ENCODE measurements around the gene SYN1. TPM values are rescaled to one million over a fixed set of nuclear protein-coding genes. Genes with fewer than 3 reads are reported as not detected.

The SYN1 gene
- total RNA-seq, 2 donors from 2014 or later, result 6.4 to 7.0 TPM

DNA sequence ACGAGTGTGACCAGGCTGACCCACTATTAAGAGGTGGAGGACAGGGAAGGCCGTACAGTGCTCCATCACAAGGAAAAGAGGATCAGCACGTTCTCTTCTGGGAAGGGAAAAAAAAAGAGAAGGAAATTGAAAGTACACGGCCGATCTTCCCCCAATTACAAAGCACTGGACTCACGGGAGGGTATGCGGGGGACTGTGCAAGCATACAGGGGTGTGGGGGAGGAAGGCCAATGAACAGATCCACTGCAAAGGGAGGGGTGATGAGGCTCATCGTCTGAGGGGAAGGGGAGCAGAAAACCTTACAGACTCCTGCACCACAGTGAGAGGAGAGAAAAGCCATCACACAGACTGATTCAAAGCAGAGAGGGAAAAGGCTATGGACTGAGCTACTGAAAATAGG is 29.6 kb upstream of the SYN1 start:
- Histone ChIP-seq H3K4me3 (peak overlapping the region in 1 of 2 donors; percentile 70), H3K36me3 (peaks cover 7% of the 10 kb centered on the region), H3K27ac (no peak overlapping the region), H3K9me3 (no peaks in the 10 kb centered on the region), H3K4me1 (peaks cover 0 to 8% of the 10 kb centered on the region in 2 donors), H3K27me3 (no peaks in the 10 kb centered on the region)
- no peak for DNase-seq (ENCODE audit: low spot score)
- TF ChIP-seq CTCF (IDR thresholded peaks at IDR 0.05), result no peak

GRCh38 chrX:47648376-47648775 is 28.7 kb upstream of the SYN1 start:
- Histone ChIP-seq H3K27ac (no peak overlapping the region), H3K4me1 (peaks cover 0 to 8% of the 10 kb centered on the region in 2 donors), H3K4me3 (no peak overlapping the region), H3K9me3 (no peaks in the 10 kb centered on the region), H3K27me3 (no peaks in the 10 kb centered on the region), H3K36me3 (no peaks in the 10 kb centered on the region)
- no peak for DNase-seq (ENCODE audit: low spot score)
- no peak for TF ChIP-seq CTCF (IDR thresholded peaks at IDR 0.05)

DNA sequence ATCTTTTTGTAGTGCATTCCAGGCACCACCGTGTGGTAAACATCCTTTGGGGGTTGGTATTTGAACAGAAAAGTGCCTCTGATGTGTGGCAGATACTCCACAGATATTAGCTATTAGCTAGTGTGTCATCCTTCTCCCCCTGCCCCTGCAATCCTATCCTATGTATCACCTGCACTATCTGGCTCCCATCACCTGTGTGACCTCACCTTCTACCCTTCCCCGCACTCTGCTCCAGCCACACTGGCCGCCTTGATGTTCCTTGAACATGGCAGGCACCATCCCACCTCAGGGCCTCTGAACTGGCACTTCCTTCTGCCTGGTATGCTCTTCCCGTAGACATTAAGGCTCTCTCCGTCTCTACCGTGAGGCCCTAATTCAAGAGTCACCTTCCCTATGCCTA is 27.0 kb upstream of the SYN1 start:
- Histone ChIP-seq H3K36me3 (no peaks in the 10 kb centered on the region), H3K9me3 (no peaks in the 10 kb centered on the region), H3K4me1 (peaks cover 0 to 7% of the 10 kb centered on the region in 2 donors), H3K4me3 (no peak overlapping the region), H3K27ac (no peak overlapping the region), H3K27me3 (no peaks in the 10 kb centered on the region)
- no peak for TF ChIP-seq CTCF (IDR thresholded peaks at IDR 0.05)
- DNase-seq (ENCODE audit: low spot score), result no peak

- Histone ChIP-seq H3K9me3 (peaks cover 0 to 4% of the 10 kb centered on the region in 2 donors), H3K27me3 (no peaks in the 10 kb centered on the region), H3K4me1 (no peaks in the 10 kb centered on the region), H3K4me3 (no peak overlapping the region), H3K36me3 (no peaks in the 10 kb centered on the region), H3K27ac (no peak overlapping the region)
- DNase-seq (ENCODE audit: low spot score), result no peak
- TF ChIP-seq CTCF (IDR thresholded peaks at IDR 0.05), result no peak
Measured at GRCh38 chrX:47645530-47645929, 25.9 kb upstream of the SYN1 start.

DNA sequence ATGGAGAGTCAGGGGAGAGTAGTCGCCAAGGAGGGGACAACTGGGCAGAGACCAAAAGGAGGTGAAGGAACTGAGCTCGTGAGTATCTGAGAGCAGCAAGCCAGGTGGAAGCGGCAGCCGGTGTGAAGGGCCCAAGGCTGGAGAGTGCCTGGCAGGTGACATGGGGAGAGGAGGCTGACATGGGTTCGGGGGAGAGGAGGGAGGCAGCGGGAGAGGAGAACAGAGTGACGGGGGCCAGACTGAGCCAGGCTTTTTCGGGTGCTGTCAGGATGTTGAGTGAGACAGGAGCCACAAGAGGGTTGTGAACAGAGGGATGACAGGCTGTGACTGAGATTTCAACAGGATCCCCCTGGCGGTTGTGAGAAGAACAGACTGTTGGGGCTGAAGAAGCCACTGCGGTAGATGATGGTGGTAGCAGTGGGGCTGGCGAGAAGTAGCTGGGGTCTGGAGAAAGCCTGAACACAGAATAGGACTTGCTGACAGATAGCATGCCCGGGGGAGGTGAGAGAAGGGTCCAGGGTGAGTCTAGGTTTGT is 25.0 kb upstream of the SYN1 start:
- H3K4me3 ChIP-seq, result no peak overlapping the region
- peaks cover 0 to 4% of the 10 kb centered on the region in 2 donors for H3K9me3 ChIP-seq
- peak; percentile 18 to 55 for TF ChIP-seq CTCF (IDR thresholded peaks at IDR 0.05)
- DNase-seq (ENCODE audit: low spot score), result no peak
- H3K36me3 ChIP-seq, result no peaks in the 10 kb centered on the region
- no peaks in the 10 kb centered on the region for H3K4me1 ChIP-seq
- no peaks in the 10 kb centered on the region for H3K27me3 ChIP-seq
- peak overlapping the region; percentile 7 to 28 for H3K27ac ChIP-seq

DNA sequence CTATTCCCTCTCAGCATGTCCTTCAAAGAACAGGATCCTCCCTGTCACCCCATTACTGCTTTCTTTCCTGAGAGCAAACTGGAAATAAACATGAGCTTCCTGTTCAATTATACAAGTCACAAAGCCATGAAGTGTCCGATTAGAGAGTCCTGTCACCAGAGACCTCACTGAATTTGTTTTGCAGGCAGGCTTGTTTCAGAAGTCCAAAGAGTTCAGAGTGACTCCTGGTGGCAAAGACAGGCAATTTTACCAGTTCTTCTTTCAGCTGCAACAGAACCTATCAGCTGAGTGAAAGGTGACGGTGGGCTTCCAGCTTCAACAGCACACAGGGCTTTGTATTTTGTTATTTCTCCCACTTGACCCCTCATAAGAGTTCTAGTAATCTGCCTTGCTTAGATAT is 24.3 kb upstream of the SYN1 start:
- peaks cover 1% of the 10 kb centered on the region for H3K36me3 ChIP-seq
- peaks cover 0 to 9% of the 10 kb centered on the region in 2 donors for H3K9me3 ChIP-seq
- H3K27me3 ChIP-seq, result no peaks in the 10 kb centered on the region
- H3K4me3 ChIP-seq, result no peak overlapping the region
- H3K4me1 ChIP-seq, result no peaks in the 10 kb centered on the region
- no peak for DNase-seq (ENCODE audit: low spot score)
- TF ChIP-seq CTCF (IDR thresholded peaks at IDR 0.05), result peak in 1 of 2 donors; percentile 47
- H3K27ac ChIP-seq, result peak overlapping the region in 1 of 2 donors; percentile 28

Data from right atrium auricular region (tissue), 2 donors.